ENCODE data around the gene MARCHF5.
"Not testable (repeated sequence)": the region's sequence is repeated elsewhere in the genome, so short reads cannot be mapped to it uniquely, and the experiment has no call there.

MARCHF5 gene

DNA sequence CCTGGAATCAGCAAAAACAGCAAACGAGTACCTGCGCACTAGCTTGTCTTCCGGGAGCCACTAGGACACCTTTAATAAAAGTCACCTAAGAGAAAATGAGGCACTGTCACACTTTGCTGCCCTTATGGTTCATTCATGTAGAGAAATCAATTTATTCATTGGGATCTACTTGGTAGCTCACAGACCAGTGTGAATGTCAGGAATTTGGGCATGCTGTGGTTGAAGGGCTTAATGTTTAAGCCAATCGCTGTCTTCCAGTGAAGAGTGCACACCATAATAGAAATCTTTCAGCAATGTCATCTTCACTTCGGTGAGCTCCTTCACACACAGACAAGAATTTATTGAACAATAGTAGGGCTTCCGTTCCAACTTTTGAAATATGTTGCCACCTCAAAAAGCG, 65.1 kb downstream of the MARCHF5 start:
- Histone ChIP-seq H3K27ac (ENCODE audit: low read depth, low read length) (no peak overlapping the region), H3K4me3 (ENCODE audit: low read depth in 1 of 2, low read length in 2 of 2) (no peak overlapping the region), H3K27me3 (ENCODE audit: control insufficient read depth in 1 of 2, insufficient read depth in 2 of 2, low read length in 2 of 2) (no peaks in the 10 kb centered on the region), H3K4me1 (ENCODE audit: insufficient read depth, low read length) (no peaks in the 10 kb centered on the region), H3K36me3 (ENCODE audit: insufficient read depth, low read length) (peaks cover 2% of the 10 kb centered on the region), H3K9ac (ENCODE audit: low read length) (no peak overlapping the region), H3K9me3 (ENCODE audit: low read length) (no peaks in the 10 kb centered on the region)

DNA sequence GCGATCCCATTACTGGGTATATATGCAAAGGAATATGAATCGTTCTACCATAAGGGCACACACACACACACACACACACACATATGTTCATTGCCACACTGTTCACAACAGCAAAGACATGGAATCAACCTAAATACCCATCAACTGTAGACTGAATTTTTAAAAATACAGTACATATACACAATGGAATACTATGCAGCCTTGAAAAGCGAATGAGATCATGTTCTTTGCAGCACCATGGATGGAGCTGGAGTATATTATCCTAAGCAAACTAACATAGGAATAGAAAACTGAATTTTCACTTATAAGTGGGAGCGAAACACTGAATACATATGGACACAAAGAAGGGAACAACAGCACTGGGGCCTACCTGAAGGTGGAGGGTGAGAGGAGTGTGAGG, 72.5 kb downstream of the MARCHF5 start:
- H3K36me3 ChIP-seq (ENCODE audit: insufficient read depth, low read length): no peaks in the 10 kb centered on the region
- H3K4me3 ChIP-seq (ENCODE audit: low read depth in 1 of 2, low read length in 2 of 2): no peak overlapping the region
- H3K9ac ChIP-seq (ENCODE audit: low read length): no peak overlapping the region
- no peaks in the 10 kb centered on the region for H3K9me3 ChIP-seq (ENCODE audit: low read length)
- H3K4me1 ChIP-seq (ENCODE audit: insufficient read depth, low read length): no peaks in the 10 kb centered on the region
- H3K27me3 ChIP-seq (ENCODE audit: control insufficient read depth in 1 of 2, insufficient read depth in 2 of 2, low read length in 2 of 2): no peaks in the 10 kb centered on the region
- no peak overlapping the region for H3K27ac ChIP-seq (ENCODE audit: low read depth, low read length)

DNA sequence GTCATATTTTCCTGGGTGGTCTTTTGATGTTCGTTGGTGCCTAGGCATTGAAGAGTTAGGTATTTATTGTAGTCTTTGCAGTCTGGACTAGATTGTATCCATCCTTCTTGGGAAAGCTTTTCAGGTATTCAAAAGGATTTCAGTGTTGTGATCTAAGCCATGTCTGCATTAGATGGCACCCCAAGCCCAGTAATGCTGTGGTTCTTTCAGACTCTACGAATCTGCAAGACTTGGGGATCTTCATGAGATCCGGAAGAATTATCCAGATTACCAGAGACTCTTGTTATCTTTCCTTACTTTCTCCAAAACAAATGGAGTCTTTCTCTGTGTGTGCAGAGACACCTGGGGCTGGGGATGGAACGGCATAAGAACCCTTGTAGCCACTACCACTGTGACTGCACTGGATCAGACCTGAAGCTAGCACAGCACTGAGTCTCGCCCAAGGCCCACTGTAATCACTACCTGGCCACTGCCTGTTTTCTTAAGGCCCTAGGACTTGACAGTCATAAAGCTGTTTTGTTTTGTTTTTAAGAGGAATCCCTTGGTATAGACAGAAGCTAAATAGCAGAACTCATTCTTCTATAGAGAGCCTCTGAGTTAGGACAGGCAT, 75.5 kb downstream of the MARCHF5 start:
- Histone ChIP-seq H3K9me3 (ENCODE audit: low read length) (no peaks in the 10 kb centered on the region), H3K36me3 (ENCODE audit: insufficient read depth, low read length) (no peaks in the 10 kb centered on the region), H3K27me3 (ENCODE audit: control insufficient read depth in 1 of 2, insufficient read depth in 2 of 2, low read length in 2 of 2) (no peaks in the 10 kb centered on the region), H3K4me1 (ENCODE audit: insufficient read depth, low read length) (no peaks in the 10 kb centered on the region), H3K9ac (ENCODE audit: low read length) (no peak overlapping the region), H3K27ac (ENCODE audit: low read depth, low read length) (no peak overlapping the region), H3K4me3 (ENCODE audit: low read depth in 1 of 2, low read length in 2 of 2) (no peak overlapping the region)

DNA sequence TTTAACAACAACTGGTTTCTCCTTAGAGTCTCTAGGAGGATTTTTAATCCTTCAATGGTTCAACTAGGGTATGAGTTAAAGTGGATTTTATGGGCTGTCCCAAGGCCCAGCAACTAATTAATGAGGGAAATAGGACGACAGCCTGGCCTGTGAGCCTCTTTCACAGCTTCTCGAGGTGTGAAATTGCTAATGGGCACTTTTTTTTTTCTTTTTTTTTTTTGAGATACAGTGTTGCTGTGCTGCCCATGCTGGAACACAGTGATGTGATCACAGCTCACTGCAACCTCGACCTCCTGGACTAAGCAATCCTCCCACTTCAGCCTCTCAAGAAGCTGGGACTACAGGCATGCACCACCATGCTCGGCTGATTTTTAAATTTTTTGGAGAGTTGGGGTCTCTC, 87.0 kb downstream of the MARCHF5 start:
- Histone ChIP-seq H3K27me3 (ENCODE audit: control insufficient read depth in 1 of 2, insufficient read depth in 2 of 2, low read length in 2 of 2) (no peaks in the 10 kb centered on the region), H3K9me3 (ENCODE audit: low read length) (no peaks in the 10 kb centered on the region), H3K4me1 (ENCODE audit: insufficient read depth, low read length) (no peaks in the 10 kb centered on the region), H3K27ac (ENCODE audit: low read depth, low read length) (no peak overlapping the region), H3K36me3 (ENCODE audit: insufficient read depth, low read length) (no peaks in the 10 kb centered on the region), H3K9ac (ENCODE audit: low read length) (no peak overlapping the region), H3K4me3 (ENCODE audit: low read depth in 1 of 2, low read length in 2 of 2) (no peak overlapping the region)

DNA sequence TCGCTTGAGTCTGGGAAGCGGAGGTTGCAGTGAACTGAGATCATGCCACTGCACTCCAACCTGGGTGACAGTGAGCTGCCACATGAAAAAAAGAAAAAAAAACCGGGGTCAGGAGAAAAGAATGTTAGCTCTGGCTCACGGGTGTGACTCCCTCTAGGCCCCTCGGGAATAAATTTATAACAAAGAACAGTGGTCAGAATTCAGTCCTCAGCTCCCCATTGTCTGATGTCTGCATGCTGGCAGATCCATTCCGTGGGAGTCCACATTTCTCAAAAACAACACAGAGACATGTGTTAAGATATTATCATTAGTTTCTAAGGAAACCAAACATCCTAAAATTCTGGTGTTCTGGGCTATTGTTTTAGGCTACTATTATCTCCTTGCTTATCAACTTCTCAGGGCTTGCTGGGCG, 90.6 kb downstream of the MARCHF5 start:
- Histone ChIP-seq H3K27ac (ENCODE audit: low read depth, low read length) (no peak overlapping the region), H3K9ac (ENCODE audit: low read length) (no peak overlapping the region), H3K36me3 (ENCODE audit: insufficient read depth, low read length) (no peaks in the 10 kb centered on the region), H3K4me1 (ENCODE audit: insufficient read depth, low read length) (no peaks in the 10 kb centered on the region), H3K4me3 (ENCODE audit: low read depth in 1 of 2, low read length in 2 of 2) (no peak overlapping the region), H3K27me3 (ENCODE audit: control insufficient read depth in 1 of 2, insufficient read depth in 2 of 2, low read length in 2 of 2) (no peaks in the 10 kb centered on the region), H3K9me3 (ENCODE audit: low read length) (no peaks in the 10 kb centered on the region)

DNA sequence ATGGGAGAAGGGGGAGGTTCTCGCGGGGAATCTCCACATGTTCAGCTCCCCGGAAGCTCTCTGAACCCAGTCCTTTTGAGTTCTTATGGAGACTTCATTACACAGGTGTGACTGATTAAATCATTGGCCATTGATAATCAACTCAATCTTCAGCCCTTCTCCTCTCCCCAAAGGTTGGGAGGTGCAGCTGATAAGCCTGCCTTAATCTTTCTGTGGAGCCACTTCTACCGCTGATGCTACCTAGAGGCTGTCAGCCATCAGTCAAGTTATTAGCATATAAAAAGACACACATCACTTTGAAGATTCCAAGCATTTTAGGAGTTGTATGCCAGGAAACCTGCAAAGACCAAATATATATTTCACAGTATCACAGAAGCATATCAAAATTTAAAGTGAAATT, 91.7 kb downstream of the MARCHF5 start:
- no peak overlapping the region for H3K4me3 ChIP-seq (ENCODE audit: low read depth in 1 of 2, low read length in 2 of 2)
- no peaks in the 10 kb centered on the region for H3K4me1 ChIP-seq (ENCODE audit: insufficient read depth, low read length)
- H3K9ac ChIP-seq (ENCODE audit: low read length): no peak overlapping the region
- no peak overlapping the region for H3K27ac ChIP-seq (ENCODE audit: low read depth, low read length)
- no peaks in the 10 kb centered on the region for H3K9me3 ChIP-seq (ENCODE audit: low read length)
- H3K27me3 ChIP-seq (ENCODE audit: control insufficient read depth in 1 of 2, insufficient read depth in 2 of 2, low read length in 2 of 2): no peaks in the 10 kb centered on the region
- H3K36me3 ChIP-seq (ENCODE audit: insufficient read depth, low read length): no peaks in the 10 kb centered on the region

DNA sequence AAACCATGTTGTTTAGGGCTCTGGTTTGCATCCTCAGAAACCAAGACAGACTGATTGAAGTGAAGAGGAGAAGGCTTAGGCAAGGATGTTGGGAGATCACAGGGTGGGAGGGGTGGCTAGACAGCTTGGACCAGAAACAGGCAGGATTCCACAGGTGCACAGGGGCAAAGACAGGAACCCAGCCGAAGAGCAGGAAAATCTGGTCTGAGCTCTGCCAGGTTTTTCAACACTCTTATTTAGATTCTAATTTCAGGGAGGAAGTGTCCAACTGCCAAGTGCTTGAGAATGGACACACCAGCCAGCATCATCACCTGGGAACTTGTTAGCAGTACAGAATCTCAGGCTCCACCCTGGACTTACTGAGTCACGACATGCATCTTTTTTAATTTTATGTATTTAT, 93.8 kb downstream of the MARCHF5 start:
- Histone ChIP-seq H3K27ac (ENCODE audit: low read depth, low read length) (no peak overlapping the region), H3K4me1 (ENCODE audit: insufficient read depth, low read length) (no peaks in the 10 kb centered on the region), H3K36me3 (ENCODE audit: insufficient read depth, low read length) (no peaks in the 10 kb centered on the region), H3K27me3 (ENCODE audit: control insufficient read depth in 1 of 2, insufficient read depth in 2 of 2, low read length in 2 of 2) (no peaks in the 10 kb centered on the region), H3K4me3 (ENCODE audit: low read depth in 1 of 2, low read length in 2 of 2) (no peak overlapping the region), H3K9me3 (ENCODE audit: low read length) (no peaks in the 10 kb centered on the region), H3K9ac (ENCODE audit: low read length) (no peak overlapping the region)

DNA sequence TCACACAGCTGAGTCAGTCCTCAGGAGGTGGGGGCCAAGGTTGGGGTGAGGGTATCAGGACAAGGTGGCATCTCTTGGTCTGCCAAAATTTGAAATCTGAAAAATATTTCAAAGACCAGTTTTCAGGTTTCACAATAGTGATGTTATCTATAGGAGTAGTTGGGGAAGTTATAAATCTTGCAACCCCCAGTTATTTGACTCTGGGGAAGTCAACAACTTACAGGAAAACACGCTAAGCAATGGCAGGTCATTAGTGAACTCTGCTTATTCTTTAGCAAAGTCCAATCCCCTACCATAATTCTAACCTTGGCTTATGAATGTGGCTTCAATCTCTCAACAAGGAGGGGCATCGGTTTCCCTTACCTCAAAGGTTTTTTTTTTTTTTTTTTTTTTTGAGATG, 94.9 kb downstream of the MARCHF5 start:
- no peak overlapping the region for H3K27ac ChIP-seq (ENCODE audit: low read depth, low read length)
- H3K4me1 ChIP-seq (ENCODE audit: insufficient read depth, low read length): no peaks in the 10 kb centered on the region
- no peak overlapping the region for H3K4me3 ChIP-seq (ENCODE audit: low read depth in 1 of 2, low read length in 2 of 2)
- no peaks in the 10 kb centered on the region for H3K9me3 ChIP-seq (ENCODE audit: low read length)
- no peak overlapping the region for H3K9ac ChIP-seq (ENCODE audit: low read length)
- H3K27me3 ChIP-seq (ENCODE audit: control insufficient read depth in 1 of 2, insufficient read depth in 2 of 2, low read length in 2 of 2): no peaks in the 10 kb centered on the region
- no peaks in the 10 kb centered on the region for H3K36me3 ChIP-seq (ENCODE audit: insufficient read depth, low read length)

DNA sequence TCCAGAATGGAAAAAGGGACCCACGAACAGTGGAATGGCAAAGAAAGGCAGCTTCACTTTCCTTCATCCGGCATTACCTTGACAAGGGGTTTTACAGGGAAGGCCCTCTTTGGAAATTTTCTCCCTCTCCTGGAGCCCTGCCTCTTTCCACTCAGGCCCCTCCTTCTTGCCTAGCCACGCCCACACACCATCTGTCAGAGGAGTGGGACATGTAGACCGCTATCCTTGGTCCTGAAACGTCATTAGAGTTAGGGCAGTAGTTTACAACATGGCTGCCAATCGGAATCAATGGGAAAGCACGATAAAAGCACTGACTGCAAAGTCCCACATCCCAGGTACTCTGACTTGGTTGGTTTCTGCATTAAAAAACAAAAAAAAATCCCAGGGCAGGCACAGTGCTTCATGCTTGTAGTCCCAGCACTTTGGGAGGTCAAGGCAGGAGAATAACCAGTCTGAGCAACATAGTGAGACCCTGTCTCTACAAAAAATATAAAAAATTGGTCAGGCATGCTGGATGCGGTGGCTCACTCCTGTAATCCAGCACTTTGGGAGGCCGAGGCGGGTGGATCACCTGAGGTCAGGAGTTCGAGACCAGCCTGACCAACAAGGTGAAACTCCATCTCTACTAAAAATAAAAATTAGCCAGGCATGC, 96.4 kb downstream of the MARCHF5 start:
- no peak overlapping the region for H3K27ac ChIP-seq (ENCODE audit: low read depth, low read length)
- H3K9ac ChIP-seq (ENCODE audit: low read length): no peak overlapping the region

DNA sequence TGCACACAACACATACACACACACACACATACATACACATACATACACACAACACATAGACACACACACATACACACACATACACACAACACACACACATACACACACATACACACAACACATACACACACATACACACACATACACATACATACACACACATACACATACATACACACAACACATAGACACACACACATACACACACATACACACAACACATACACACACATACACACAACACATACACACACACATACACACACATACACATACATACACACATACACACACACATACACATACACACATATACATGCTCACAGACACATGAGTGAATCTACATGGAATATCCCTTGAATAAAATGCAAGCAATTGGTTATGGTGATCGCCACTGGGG, 102.2 kb downstream of the MARCHF5 start:
- H3K9me3 ChIP-seq (ENCODE audit: low read length); H3K27ac ChIP-seq (ENCODE audit: low read depth, low read length); H3K4me3 ChIP-seq (ENCODE audit: low read depth in 1 of 2, low read length in 2 of 2); H3K36me3 ChIP-seq (ENCODE audit: insufficient read depth, low read length); H3K4me1 ChIP-seq (ENCODE audit: insufficient read depth, low read length); H3K9ac ChIP-seq (ENCODE audit: low read length); H3K27me3 ChIP-seq (ENCODE audit: control insufficient read depth in 1 of 2, insufficient read depth in 2 of 2, low read length in 2 of 2): not testable (repeated sequence)

More for the DNA sequence above, 96.4 kb downstream of the MARCHF5 start:
- Histone ChIP-seq H3K27me3 (ENCODE audit: control insufficient read depth in 1 of 2, insufficient read depth in 2 of 2, low read length in 2 of 2) (no peaks in the 10 kb centered on the region), H3K4me1 (ENCODE audit: insufficient read depth, low read length) (no peaks in the 10 kb centered on the region), H3K4me3 (ENCODE audit: low read depth in 1 of 2, low read length in 2 of 2) (no peak overlapping the region), H3K36me3 (ENCODE audit: insufficient read depth, low read length) (no peaks in the 10 kb centered on the region), H3K9me3 (ENCODE audit: low read length) (no peaks in the 10 kb centered on the region)

DNA sequence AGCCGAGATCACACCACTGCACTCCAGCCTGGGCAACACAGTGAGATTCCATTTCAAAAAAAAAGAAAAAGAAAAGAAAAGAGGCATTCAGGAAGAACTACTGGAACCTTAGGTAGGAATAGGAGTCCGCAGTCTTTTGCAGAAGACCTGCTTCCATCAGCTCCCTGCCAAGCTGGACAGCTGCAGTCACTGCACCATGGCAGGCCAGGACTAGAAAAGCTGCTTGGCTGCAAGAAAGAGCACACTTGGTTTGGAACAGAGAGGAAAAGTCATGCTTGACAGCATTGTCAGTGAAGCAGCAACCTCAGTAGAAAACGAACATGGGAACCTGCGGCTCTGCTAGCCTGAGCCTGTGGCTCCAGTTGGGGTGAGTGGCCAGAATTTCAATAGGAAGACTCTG, 104.3 kb downstream of the MARCHF5 start:
- Histone ChIP-seq H3K9ac (ENCODE audit: low read length) (no peak overlapping the region), H3K36me3 (ENCODE audit: insufficient read depth, low read length) (no peaks in the 10 kb centered on the region), H3K4me3 (ENCODE audit: low read depth in 1 of 2, low read length in 2 of 2) (no peak overlapping the region), H3K27ac (ENCODE audit: low read depth, low read length) (no peak overlapping the region), H3K9me3 (ENCODE audit: low read length) (no peaks in the 10 kb centered on the region), H3K27me3 (ENCODE audit: control insufficient read depth in 1 of 2, insufficient read depth in 2 of 2, low read length in 2 of 2) (no peaks in the 10 kb centered on the region), H3K4me1 (ENCODE audit: insufficient read depth, low read length) (no peaks in the 10 kb centered on the region)

DNA sequence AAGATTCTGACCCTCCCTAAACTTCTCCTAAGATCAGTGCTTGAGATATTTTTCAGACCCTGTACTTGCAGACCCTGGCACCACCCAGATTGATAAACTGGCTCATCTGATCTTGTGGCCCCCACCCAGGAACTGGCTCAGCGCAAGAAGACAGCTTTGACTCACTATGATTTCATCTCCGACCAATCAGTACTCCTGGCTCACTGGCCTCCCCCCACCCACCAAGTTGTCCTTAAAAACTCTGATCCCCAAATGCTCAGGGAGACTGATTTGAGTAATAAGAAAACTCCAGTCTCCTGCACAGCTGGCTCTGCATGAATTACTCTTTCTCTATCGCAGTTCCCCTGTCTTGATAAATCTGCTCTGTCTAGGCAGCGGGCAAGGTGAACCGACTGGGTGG, 111.3 kb downstream of the MARCHF5 start:
- H3K4me1 ChIP-seq (ENCODE audit: insufficient read depth, low read length); H3K27ac ChIP-seq (ENCODE audit: low read depth, low read length); H3K36me3 ChIP-seq (ENCODE audit: insufficient read depth, low read length); H3K9me3 ChIP-seq (ENCODE audit: low read length); H3K9ac ChIP-seq (ENCODE audit: low read length); H3K27me3 ChIP-seq (ENCODE audit: control insufficient read depth in 1 of 2, insufficient read depth in 2 of 2, low read length in 2 of 2); H3K4me3 ChIP-seq (ENCODE audit: low read depth in 1 of 2, low read length in 2 of 2): not testable (repeated sequence)

All from muscle layer of colon (tissue), 2 donors.